Measurements from ENCODE around the gene LPP.

LPP gene

DNA sequence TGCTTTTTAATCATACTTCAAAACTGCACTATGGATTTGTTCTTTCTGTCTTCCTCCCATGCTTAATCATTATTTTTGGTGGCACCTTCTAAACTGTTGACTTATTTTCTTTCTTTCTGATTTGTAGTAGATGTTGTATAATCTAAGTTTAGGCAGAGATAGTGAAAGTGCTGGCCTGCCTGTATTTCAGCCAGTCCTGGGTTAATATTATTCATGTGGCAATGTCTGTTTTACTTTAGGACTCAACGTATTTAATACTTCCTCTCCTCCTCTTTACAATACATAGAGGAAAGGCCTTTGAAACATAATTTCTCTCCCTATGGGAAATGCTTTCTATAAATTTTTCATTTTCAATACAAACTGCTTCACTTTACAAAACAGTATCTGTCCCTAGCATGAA is 690.1 kb downstream of the LPP start:
- Mint-ChIP-seq H3K4me1 (no peaks in the 10 kb centered on the region), H3K27me3 (no peaks in the 10 kb centered on the region), H3K4me3 (no peak overlapping the region), H3K27ac (no peak overlapping the region), H3K9me3 (no peaks in the 10 kb centered on the region)
- no peak for DNase-seq
- no peak for ATAC-seq

DNA sequence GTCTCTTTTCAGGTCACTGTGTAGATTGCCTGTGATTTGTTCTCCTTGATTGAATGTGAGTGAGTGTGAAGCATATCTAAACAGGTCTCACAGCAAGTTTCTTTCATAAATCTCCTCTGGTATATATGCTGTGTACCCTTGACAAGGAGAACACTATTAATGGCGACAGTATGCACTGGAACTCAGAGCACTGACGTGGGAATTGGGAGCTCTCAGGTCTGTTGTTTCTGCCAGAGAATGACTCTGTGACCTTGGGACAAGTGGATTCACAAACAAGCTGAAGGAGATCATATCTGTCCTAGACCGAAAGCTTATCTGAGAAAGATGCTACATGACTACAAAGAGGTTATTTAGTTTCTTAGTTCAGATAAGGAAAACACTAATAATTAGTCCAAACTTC is 691.6 kb downstream of the LPP start:
- no peak overlapping the region for H3K4me3 Mint-ChIP-seq
- H3K4me1 Mint-ChIP-seq = no peaks in the 10 kb centered on the region
- DNase-seq (no peak), ATAC-seq (no peak)
- H3K9me3 Mint-ChIP-seq = no peaks in the 10 kb centered on the region
- no peaks in the 10 kb centered on the region for H3K27me3 Mint-ChIP-seq
- H3K27ac Mint-ChIP-seq = no peak overlapping the region

- DNase-seq (no peak), ATAC-seq (no peak)
- Mint-ChIP-seq H3K4me1 (no peaks in the 10 kb centered on the region), H3K27ac (no peak overlapping the region), H3K9me3 (no peaks in the 10 kb centered on the region), H3K4me3 (no peak overlapping the region), H3K27me3 (no peaks in the 10 kb centered on the region)
These were observed 695.0 kb downstream of the LPP start for GRCh38 chr3:188848947-188849346.

- Mint-ChIP-seq H3K27ac (no peak overlapping the region), H3K9me3 (no peaks in the 10 kb centered on the region), H3K4me3 (no peak overlapping the region), H3K4me1 (no peaks in the 10 kb centered on the region), H3K27me3 (no peaks in the 10 kb centered on the region)
- ATAC-seq = no peak
- DNase-seq = no peak
These were observed 700.2 kb downstream of the LPP start for GRCh38 chr3:188853856-188854771.

DNA sequence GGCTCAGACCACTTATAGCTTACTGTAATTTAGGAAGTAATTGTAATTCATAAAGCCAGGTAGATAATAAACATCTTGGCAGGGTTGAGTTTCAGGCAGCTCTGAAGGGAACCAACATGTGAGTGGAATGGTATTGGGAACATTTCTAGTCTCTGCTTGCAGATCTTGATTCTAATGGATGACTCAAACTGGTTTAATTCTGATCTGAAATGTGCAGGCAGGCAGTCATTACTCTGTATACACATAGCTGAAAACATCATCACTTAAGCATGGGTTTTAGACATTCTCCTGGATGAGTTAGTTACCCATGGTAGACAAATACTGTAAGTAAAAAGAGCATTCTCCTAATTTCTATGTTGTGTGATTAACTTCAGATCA is 700.8 kb downstream of the LPP start:
- Mint-ChIP-seq H3K27ac (no peak overlapping the region), H3K9me3 (no peaks in the 10 kb centered on the region), H3K4me1 (no peaks in the 10 kb centered on the region), H3K4me3 (no peak overlapping the region), H3K27me3 (no peaks in the 10 kb centered on the region)
- DNase-seq = no peak
- ATAC-seq = no peak

DNA sequence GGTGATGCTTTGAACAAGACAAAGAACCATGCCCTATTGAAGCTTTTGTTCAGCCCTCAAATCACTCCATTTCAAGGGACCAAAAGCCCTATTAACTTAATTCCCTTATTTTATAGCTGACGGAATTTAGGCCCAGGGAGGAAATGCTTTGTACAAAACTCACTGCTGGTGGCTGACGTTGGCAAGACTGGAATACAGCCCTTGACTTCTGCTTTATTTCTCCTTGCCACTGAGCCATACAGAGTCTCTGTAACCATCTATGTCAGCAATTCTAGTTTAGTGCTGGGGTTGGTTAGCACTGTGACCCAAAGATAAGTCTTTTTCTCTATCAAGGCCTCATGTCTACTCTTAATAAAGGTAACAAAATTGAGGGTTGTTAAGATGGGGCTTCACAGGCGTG is 701.7 kb downstream of the LPP start:
- H3K4me1 Mint-ChIP-seq = no peaks in the 10 kb centered on the region
- H3K27ac Mint-ChIP-seq = no peak overlapping the region
- no peaks in the 10 kb centered on the region for H3K27me3 Mint-ChIP-seq
- ATAC-seq (no peak), DNase-seq (no peak)
- no peaks in the 10 kb centered on the region for H3K9me3 Mint-ChIP-seq
- H3K4me3 Mint-ChIP-seq = no peak overlapping the region

GRCh38 chr3:188860147-188860546 is 706.2 kb downstream of the LPP start:
- Mint-ChIP-seq H3K9me3 (no peaks in the 10 kb centered on the region), H3K27me3 (no peaks in the 10 kb centered on the region), H3K4me3 (no peak overlapping the region), H3K27ac (no peak overlapping the region), H3K4me1 (no peaks in the 10 kb centered on the region)
- ATAC-seq (no peak), DNase-seq (no peak)

DNA sequence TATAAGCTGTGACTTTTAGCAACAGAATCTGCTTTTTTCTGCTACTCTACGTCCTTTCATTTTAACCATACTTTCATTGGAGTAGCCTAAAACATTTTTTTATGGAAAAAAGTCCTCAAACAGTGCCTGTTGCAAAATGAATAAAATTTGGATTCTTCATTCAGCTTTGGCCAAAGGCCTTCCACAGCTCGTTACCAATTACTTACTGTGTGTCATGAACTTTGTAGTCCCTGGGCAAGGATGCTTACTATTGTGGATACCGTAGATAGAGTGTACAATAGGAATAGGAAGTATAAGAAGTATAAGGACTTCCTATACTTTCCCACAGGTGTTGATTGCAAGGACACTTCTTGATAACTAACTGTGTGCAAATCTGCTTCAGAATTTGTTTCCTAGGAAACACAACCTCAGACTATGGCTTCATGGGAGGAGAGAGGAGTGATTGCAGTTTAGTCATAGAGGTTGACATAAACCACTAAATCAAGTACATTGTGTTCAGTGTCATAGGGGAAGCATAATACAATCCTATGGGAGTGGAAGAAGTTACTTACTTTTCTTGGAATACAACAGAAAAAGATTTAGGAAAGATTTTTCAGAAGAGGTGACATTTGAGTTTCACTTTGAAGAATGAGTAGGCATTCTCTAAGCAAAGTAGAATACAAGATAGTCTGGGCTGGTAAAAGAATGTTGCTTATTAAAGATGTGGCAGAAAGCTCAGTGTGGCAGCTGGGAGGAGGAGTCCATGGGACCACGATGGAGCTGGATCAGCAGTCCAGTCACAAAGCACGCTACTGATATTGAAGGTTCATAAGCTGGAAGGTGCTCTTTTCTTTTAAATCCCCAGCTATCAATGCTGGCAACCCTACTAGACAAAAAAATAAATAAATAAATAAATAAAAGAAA is 708.1 kb downstream of the LPP start:
- DNase-seq = no peak

DNA sequence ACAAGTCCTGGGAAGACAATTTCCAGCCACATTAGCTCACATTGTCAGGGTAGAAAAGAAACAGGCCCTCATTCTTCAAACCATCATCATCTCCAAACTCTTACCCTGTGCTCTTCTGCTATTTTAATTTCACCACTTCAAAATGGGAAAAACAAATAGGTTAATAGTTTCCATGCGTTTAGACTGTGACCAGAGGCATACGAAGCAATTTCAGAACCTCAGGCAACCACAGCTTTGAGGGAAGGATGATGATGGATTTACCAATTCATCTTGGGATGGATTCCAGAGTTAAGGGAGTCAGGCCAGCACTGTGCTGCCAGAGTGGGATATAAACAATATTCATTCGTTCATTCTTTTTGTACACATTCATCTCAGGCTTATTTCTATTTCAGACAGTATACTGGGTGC is 710.0 kb downstream of the LPP start:
- Mint-ChIP-seq H3K4me3 (no peak overlapping the region), H3K9me3 (no peaks in the 10 kb centered on the region), H3K4me1 (no peaks in the 10 kb centered on the region), H3K27me3 (no peaks in the 10 kb centered on the region), H3K27ac (no peak overlapping the region)
- no peak for ATAC-seq
- no peak for DNase-seq

More for the DNA sequence above, 708.1 kb downstream of the LPP start:
- ATAC-seq = no peak
- H3K27ac Mint-ChIP-seq = no peak overlapping the region
- H3K4me1 Mint-ChIP-seq = no peaks in the 10 kb centered on the region
- H3K4me3 Mint-ChIP-seq = no peak overlapping the region
- no peaks in the 10 kb centered on the region for H3K9me3 Mint-ChIP-seq
- H3K27me3 Mint-ChIP-seq = no peaks in the 10 kb centered on the region

DNA sequence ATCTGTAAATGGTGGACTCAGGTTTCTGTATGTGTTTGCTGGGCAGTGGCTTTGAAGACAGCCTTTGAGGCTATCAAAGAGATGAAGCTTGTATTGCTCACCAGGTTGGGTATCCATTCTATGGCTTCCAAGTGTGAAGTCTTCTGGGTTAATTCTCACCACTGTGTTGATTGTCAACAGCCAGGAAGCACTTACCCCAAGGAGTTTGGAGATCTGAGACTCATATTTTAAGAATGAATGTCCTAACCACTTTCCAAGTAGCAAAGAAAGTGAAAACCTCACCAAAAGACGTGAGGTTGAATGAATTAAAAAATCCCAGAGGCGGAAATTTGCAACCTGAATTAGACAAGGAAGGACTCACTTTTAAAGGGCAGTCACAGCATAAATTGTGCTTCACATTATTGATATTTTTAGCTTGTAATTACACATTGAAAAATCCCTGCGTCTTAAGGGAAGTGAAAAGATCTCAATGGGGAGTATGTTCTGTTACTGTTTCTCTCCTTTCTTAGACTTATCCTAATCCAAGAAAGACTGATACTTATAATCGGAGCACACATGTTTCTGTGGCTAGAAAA is 713.8 kb downstream of the LPP start:
- ATAC-seq (no peak), DNase-seq (no peak)
- no peaks in the 10 kb centered on the region for H3K27me3 Mint-ChIP-seq
- H3K9me3 Mint-ChIP-seq = no peaks in the 10 kb centered on the region
- no peaks in the 10 kb centered on the region for H3K4me1 Mint-ChIP-seq
- H3K27ac Mint-ChIP-seq = no peak overlapping the region
- no peak overlapping the region for H3K4me3 Mint-ChIP-seq

DNA sequence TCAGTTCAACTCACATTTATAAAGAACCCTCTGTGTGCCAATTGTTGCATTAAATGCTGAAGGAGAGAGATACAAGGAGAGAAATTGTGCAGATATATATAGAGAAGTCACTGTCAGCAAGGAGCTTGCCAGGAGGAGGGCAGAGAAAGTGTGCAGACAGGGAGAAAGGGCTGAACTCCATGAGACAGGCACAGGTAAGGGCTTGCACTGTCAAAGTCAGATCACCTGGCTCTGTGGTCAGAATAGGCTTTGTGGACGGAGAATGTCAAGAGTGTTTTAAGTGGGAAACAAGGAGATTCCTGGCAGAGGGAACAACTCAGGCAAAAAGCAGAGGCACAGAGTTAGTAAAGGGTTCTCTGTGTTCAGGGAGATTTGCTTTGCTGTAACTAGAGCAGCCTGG is 714.8 kb downstream of the LPP start:
- no peaks in the 10 kb centered on the region for H3K9me3 Mint-ChIP-seq
- no peaks in the 10 kb centered on the region for H3K27me3 Mint-ChIP-seq
- H3K4me1 Mint-ChIP-seq = no peaks in the 10 kb centered on the region
- no peak overlapping the region for H3K27ac Mint-ChIP-seq
- no peak for DNase-seq
- no peak for ATAC-seq
- no peak overlapping the region for H3K4me3 Mint-ChIP-seq

DNA sequence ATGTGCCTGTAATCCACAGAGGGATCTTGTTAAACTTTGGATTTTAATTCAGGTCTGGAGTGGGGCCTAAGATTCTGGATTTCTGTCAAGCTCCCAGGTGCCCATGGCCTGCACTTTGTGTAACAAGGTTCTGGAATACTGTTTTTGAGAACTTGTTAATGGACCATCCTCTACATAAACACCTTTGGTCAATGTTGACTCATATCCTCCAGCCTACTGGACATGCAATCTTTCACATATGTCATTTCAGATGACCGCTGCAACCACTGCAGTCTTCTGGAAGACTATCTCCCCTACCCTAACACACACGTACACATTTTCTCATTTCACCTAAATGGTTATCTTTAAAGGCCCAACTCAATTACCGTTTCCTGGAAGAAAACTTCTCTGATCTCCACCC is 715.7 kb downstream of the LPP start:
- no peak overlapping the region for H3K27ac Mint-ChIP-seq
- no peaks in the 10 kb centered on the region for H3K4me1 Mint-ChIP-seq
- no peak overlapping the region for H3K4me3 Mint-ChIP-seq
- DNase-seq (no peak), ATAC-seq (no peak)
- no peaks in the 10 kb centered on the region for H3K27me3 Mint-ChIP-seq
- no peaks in the 10 kb centered on the region for H3K9me3 Mint-ChIP-seq

GRCh38 chr3:188870431-188870830 is 716.5 kb downstream of the LPP start:
- Mint-ChIP-seq H3K4me3 (no peak overlapping the region), H3K4me1 (peaks cover 7% of the 10 kb centered on the region), H3K27me3 (no peaks in the 10 kb centered on the region), H3K9me3 (no peaks in the 10 kb centered on the region), H3K27ac (no peak overlapping the region)
- ATAC-seq (no peak), DNase-seq (no peak)

- DNase-seq (no peak), ATAC-seq (no peak)
- Mint-ChIP-seq H3K27me3 (no peaks in the 10 kb centered on the region), H3K4me1 (peaks cover 15% of the 10 kb centered on the region), H3K9me3 (no peaks in the 10 kb centered on the region), H3K27ac (no peak overlapping the region), H3K4me3 (no peak overlapping the region)
These were observed 720.6 kb downstream of the LPP start for GRCh38 chr3:188874576-188874975.

- H3K27me3 Mint-ChIP-seq = no peaks in the 10 kb centered on the region
- ATAC-seq (no peak), DNase-seq (no peak)
- no peak overlapping the region for H3K27ac Mint-ChIP-seq
- H3K4me1 Mint-ChIP-seq = peaks cover 15% of the 10 kb centered on the region
- no peak overlapping the region for H3K4me3 Mint-ChIP-seq
- no peaks in the 10 kb centered on the region for H3K9me3 Mint-ChIP-seq
These were observed 721.5 kb downstream of the LPP start for GRCh38 chr3:188875413-188875812.

- DNase-seq (no peak), ATAC-seq (no peak)
- Mint-ChIP-seq H3K27ac (no peak overlapping the region), H3K4me1 (peaks cover 20% of the 10 kb centered on the region), H3K9me3 (no peaks in the 10 kb centered on the region), H3K4me3 (no peak overlapping the region), H3K27me3 (no peaks in the 10 kb centered on the region)
These were observed 722.4 kb downstream of the LPP start for GRCh38 chr3:188876370-188876769.
